GM18505 (cell line): ENCODE results near the gene PRDM2.
A peak's percentile ranks its signal among the peaks of the same experiment; 100 is the strongest.

Experiments used
- ATAC-seq: cut with Tn5 transposase; IDR thresholded peaks from one replicate; pipeline ENCODE4 v1.9.1; 2021; ENCODE audit not compliant: unreplicated experiment
- POLR2A ChIP-seq: IDR thresholded peaks from 4 replicates; pipeline ENCODE4 v1.6.1; 2011; ENCODE audit warnings: borderline replicate concordance; ENCODE audit not compliant: insufficient read depth, insufficient read length; ENCODE audit errors: extremely low read depth

PRDM2 gene

DNA sequence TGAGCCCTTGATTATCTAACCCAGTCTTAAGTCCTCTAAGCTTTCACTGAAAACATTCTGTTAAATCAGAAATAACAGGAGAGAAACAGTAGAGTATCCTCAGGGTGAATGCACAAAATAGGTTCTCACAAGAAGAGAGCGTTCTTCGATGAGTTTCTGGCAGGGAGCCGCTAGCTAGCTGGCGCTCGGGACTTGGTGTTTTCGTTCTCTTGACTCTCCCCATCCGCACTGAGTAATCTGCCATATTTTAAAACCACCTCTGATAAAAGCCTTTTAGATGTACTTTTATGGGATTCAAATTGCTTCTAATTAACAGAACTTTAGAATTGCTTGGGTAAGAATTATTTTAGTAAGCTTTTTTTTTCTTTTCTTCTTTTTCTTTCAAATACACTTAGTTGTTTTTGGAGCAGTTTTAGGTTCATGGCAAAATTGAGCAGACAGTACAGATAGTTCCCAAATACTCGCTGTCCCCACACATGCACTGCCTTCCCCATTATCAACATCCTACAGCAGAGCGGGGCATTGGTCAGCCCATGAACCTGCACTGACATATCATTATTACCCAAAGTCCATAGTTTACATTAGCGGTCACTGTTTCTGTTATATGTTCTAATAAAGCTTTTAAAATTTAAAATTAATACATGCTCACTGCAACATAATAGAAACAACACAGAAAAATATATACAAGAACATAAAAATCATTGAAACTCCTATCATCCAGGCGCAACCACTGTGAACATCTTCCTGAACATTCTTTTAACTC is 35.4 kb downstream of the PRDM2 start:
- no peak for TF ChIP-seq POLR2A
- no peak for ATAC-seq

DNA sequence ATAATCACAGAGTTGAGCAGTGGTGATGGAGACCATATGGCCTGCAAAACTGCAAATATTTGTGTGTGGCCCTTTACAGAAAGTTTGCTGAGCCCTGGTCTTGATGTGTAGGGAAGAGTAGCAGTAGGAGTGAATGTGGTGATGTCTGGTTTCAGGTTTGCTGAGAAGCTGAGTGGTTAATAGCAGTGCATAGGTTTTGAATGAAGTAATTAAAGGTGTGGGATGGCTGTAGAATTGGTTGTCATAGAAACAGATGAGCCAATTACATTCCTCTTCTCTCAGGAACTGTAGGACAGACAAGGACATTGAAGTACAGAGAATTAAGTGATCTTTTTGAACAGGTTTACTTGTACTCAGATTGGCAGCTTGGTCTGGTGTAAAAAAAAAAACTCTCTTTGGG is 37.4 kb downstream of the PRDM2 start:
- TF ChIP-seq POLR2A, result no peak
- no peak for ATAC-seq

DNA sequence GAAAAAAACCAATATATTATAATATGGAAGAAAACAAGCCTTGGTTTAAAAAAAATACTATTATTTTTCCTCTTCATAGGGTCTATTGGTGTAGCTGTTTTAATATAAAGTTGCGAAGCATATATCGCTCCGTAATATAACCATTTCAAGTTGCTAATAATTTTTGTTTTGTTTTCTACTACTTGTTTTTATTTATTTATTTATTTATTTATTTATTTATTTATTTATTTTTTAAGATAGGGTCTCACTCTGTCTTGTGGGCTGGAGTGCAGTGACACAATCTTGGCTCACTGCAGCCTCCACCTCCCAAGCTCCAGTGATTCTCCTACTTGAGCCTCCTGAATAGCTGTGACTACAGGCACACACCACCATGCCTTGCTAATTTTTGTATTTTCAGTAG is 46.4 kb downstream of the PRDM2 start:
- no peak for ATAC-seq

DNA sequence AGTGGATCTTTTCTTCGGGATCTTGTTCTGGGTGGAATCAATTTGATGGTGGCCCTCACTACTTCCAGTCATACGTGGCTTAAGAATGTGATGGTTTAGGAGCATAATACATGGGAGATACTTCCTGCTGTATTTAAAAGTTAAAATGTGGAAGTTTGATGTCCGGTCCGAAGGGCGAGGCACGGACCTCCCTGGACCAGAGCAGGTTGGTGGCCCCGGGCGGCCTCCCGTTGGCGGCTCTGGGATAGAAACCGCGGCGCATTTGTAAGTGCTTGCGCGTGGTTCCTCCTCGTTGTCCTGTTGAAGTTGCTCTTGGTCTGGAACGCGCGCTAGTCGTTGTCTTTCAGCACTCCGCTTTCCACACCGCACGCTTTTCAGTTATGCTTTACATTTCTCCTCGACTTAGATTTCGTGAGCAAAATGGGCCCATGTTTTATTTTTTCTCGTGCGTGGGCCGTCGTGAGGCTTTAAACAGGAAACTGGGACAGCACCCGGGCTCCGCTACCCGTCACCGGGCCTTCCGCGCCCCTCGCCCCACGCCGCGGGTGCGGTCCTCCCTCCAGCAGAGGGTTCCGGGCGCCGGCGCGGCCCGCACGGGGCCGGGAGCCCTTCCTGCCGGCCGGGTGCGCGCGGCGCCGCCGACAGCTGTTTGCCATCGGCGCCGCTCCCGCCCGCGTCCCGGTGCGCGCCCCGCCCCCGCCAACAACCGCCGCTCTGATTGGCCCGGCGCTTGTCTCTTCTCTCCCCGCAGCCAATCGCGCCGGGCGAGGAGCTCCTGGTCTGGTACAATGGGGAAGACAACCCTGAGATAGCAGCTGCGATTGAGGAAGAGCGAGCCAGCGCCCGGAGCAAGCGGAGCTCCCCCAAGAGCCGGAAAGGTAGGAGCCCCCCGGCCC is 48.9 kb downstream of the PRDM2 start:
- peak; percentile 76 for ATAC-seq
- TF ChIP-seq POLR2A, result peak; percentile 91

More for the DNA sequence above, 46.4 kb downstream of the PRDM2 start:
- no peak for TF ChIP-seq POLR2A

DNA sequence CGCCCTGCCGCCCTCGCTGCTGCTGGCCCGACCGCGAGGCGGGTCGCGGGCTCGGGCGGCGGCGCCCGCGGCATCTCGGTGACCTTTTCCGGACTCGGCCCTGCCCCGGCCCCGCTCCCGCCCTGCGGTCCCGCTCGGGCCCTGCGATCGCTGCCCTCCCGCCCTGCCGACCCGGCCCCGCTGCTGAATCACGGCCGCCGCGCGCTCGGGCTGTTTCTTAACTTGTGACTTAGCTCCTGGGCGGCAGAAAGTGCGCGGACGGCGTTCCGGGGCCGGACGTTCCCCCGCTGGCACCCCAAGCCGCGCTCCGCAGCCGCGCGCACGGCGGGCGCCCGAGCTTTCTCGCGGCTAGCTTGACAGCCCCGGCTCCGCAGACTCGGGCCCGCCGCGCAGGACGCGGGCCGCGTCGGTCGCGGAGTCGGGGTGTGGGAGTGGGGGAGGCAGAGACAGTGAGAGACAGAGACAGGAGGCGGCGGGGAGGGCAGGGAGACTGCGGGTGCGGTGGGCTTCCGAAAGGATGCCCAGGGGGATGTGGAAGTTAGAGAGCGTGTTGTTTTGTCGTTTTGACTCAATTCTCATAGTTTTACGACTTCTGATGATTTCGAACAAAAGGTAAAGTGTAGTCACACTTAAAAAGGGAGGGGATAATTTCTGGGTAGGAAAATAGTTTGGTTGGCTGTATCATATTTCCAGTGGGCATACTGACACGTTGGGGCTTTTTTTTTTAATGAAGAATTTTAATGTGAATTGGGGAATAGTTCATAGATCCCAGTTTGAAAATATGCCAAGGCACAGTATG is 49.8 kb downstream of the PRDM2 start:
- TF ChIP-seq POLR2A, result no peak
- peak; percentile 28 for ATAC-seq

DNA sequence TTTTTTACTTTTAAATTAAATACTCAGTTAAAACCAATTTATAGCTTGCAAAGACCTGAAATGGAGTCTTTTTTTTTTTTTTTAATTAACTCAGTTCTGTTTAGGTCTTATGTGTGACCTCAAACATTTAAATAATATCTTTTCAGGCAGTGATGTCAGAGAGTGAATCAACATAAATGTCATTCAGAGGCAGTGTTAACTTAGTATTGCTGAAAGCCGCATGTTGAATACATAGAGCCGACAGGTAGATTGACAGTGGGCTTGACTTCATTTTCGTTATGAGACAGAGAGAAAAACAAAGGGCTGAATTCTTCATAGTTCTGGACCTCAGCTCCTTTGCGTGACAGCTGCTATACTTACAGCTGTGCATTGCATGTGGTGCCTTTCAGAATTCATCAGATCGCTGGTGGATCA is 51.5 kb downstream of the PRDM2 start:
- no peak for ATAC-seq
- no peak for TF ChIP-seq POLR2A

DNA sequence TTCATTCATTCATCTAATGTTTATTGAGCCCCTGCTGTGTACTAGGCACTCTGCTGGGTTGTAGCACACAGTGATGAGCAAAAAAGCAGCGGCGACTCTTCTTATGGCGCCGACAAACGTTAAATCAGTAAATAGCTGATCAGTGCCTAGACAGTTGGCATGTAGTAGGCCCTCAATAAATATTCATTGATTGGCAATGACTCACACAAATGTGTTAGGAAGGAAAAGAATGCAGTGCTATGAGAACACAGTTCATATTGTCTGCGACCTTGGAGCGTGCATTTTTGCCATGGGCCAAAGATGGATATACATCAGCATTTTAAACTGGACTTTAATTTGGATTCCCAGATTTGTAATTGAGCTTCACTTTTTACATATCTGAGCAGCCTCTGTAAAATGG is 52.0 kb downstream of the PRDM2 start:
- no peak for TF ChIP-seq POLR2A
- no peak for ATAC-seq

DNA sequence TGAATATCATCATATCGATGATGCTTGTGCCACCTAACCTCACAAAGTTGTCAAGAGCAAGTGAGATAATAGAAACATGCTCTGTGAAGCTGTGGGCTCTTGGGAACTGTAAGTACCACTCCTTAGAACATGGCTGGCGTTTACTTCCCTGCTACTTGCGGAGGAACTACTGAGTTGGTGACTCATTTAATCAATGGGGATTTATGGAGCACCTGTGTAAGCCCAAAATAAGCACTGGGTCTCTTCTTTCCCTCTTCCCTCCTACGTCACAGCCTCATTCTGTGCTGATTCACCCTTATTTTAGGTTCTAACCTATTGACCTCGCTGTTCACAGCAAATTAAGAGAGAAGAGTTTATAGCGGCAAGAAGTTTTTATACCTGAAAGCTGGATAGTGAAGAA is 52.9 kb downstream of the PRDM2 start:
- TF ChIP-seq POLR2A, result no peak
- ATAC-seq, result no peak

DNA sequence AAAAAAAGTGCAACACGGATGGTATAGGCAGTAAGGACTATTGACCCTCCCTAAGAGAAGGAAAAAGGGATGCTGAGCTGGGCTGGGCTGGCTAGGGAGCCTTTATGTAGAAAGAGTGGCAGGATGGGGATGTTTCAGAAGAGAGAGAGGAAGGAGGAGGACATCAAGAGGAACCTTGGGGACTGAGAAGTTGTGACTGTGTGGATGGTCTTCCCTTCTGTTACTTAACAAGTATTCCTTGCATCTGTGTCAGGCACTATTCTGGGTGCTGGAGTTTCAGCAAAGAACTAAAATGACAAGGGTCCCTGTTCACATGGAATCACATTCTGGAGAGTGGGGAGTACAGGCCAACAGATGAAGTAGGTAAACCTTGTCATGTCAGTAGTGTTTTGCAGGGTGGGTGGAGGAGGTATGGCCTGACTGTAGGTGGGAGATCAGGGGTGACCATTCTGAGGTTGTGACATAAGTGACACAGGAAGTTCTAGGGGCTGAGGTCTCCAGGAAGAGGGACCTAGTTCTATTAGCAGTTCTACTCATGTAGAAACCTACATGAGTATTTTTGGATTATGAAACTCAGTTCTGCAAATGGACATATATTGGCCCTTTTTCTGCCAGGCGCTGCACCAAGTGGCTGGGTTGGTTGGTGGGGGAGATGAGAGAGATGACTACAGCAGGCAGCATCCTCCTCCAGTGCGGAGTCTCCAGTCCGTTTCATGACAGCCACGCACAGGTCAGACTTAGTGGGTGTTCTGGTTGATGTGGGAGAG is 53.8 kb downstream of the PRDM2 start:
- peak; percentile 35 for TF ChIP-seq POLR2A
- ATAC-seq, result no peak

DNA sequence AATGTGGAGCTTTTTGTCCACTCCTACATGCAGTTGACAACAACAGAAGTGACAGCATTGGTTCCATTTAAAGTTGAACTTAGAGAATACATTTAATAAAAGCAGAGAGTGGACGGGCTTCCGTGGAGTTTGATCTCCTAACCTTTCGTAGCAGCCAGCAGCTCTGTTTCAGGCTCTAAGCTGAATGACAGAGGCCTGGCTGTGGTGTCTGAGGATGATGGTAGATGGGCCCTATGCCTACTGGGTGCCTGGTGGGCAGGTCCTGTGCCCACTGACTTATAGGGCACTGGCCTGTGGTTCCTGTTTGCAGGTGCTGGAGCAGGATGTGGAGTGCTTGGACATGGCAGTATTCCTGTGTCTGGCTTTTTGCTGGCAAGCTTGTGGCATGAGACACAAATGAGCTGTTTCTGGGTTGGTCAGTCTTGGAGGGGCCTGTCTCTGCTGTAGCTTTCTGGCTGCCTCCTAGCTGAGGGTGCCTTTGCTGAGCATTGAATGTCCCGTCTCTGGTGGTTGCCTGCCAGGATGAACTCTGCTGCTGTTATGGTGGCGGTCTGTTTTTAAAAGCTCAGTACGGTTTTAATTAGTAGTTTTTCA is 54.6 kb downstream of the PRDM2 start:
- no peak for ATAC-seq
- no peak for TF ChIP-seq POLR2A

DNA sequence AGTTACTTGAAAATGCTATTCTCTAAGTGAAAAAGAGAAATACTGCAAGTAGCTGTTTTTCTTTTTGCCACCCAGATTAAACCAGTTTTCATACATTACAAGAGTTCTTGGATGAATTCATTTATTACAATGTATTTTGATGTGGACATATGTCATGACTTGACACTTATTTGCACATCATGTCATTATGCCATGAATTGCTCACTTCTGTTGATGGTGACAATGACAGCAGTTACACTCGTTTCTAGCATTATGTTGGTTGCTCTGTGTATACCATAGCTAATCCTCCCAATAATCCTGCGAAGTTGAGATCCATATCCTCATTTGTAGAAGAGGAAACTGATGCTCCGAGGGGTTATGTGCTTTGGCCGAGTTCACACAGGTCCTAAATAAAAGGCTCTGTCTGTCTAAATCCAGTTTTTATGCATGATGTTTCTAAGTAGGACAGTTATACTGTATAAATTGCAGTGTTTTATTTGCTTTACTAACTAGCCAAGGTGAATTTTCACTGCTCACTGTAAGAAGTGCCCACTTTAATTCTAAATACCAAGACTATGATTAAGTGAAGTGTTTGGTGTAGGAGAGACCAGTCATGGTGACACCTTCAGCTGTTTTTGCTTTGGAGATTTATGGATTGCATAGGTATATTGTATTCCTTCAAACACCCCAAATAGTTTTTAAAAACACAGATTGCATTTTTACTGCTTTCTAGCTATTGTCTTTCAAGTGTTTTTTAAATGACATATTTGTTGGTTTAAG is 56.7 kb downstream of the PRDM2 start:
- no peak for ATAC-seq

More for the DNA sequence above, 56.7 kb downstream of the PRDM2 start:
- TF ChIP-seq POLR2A, result no peak
